Activated B cell treated with CpG ODN at 0.5 μM for 24 hours (primary cell): ENCODE results near the gene USPL1. TPM values are rescaled to one million over a fixed set of nuclear protein-coding genes. Genes with fewer than 3 reads are reported as not detected.

Experiments used
- ATAC-seq: fragments of 200-7000 bp; cut with Tn5 transposase; one replicate; pipeline ENCODE4 v1.10.0; 2021; ENCODE audit warnings: low read depth, mild to moderate bottlenecking, moderate library complexity
- CTCF ChIA-PET: fragments of 350-600 bp; sonication (Branson Sonifier 250); formaldehyde crosslinking; loops from one replicate; lab custom pipeline; 2021; ENCODE audit warnings: antibody characterized with exemption; lab: Charles Lee
- POLR2A ChIA-PET: fragments of 350-600 bp; sonication (Branson Sonifier 250); formaldehyde crosslinking; loops from one replicate; lab custom pipeline; 2021; ENCODE audit warnings: antibody characterized with exemption; lab: Charles Lee
- DNase-seq: peaks from one replicate; pipeline ENCODE4 v3.0.0; 2022
- H3K27ac Mint-ChIP-seq: one replicate; pipeline ENCODE4 v1.8.0; 2020; ENCODE audit warnings: mixed read lengths
- H3K27me3 Mint-ChIP-seq: one replicate; pipeline ENCODE4 v1.8.0; 2021; ENCODE audit warnings: mixed read lengths
- H3K36me3 Mint-ChIP-seq: one replicate; pipeline ENCODE4 v1.8.0; 2021; ENCODE audit warnings: low read depth, mixed read lengths
- H3K4me1 Mint-ChIP-seq: one replicate; pipeline ENCODE4 v1.8.0; 2021; ENCODE audit warnings: mixed read lengths
- H3K4me3 Mint-ChIP-seq: one replicate; pipeline ENCODE4 v1.8.0; 2020; ENCODE audit warnings: mild to moderate bottlenecking, mixed read lengths
- H3K9me3 Mint-ChIP-seq: one replicate; pipeline ENCODE4 v1.8.0; 2020; ENCODE audit warnings: mixed read lengths
- intact Hi-C: fragments of 100-400 bp; cut with micrococcal nuclease; formaldehyde crosslinking; loops from one replicate; pipeline ENCODE4 v1.15.1; 2024
- total RNA-seq: library from RNA; stranded (reverse); gene quantifications from 2 replicates; pipeline ENCODE4 v1.2.3, GENCODE V29; 2022
- TF ChIP-seq, protein P1 (sequence below): fragments of 200-600 bp; IDR thresholded peaks from one replicate; pipeline ENCODE4 v1.8.0; 2022; ENCODE audit warnings: antibody characterized with exemption, mild to moderate bottlenecking

The USPL1 gene
- total RNA-seq, 1 donor from 2014 or later = 33.6 TPM

DNA sequence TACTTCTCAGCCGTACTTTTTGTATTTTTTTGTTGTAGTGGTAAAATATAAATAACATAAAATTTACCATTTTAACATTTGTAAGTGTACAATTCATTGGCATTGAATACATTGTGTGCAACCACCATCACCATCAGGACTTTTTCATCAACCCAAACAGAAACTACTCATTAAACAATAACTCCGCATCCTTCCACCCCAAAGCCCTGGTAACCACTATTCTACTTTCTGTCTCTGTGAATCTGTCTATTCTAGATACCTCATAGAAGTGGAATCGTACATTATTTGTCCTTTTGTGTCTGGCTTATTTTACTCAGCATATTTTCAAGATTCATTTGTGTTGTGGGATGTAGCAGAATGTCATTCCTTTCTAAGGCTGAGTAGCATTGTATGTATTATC lies 38.5 kb downstream of the USPL1 start:
- TF ChIP-seq, protein P1, sequence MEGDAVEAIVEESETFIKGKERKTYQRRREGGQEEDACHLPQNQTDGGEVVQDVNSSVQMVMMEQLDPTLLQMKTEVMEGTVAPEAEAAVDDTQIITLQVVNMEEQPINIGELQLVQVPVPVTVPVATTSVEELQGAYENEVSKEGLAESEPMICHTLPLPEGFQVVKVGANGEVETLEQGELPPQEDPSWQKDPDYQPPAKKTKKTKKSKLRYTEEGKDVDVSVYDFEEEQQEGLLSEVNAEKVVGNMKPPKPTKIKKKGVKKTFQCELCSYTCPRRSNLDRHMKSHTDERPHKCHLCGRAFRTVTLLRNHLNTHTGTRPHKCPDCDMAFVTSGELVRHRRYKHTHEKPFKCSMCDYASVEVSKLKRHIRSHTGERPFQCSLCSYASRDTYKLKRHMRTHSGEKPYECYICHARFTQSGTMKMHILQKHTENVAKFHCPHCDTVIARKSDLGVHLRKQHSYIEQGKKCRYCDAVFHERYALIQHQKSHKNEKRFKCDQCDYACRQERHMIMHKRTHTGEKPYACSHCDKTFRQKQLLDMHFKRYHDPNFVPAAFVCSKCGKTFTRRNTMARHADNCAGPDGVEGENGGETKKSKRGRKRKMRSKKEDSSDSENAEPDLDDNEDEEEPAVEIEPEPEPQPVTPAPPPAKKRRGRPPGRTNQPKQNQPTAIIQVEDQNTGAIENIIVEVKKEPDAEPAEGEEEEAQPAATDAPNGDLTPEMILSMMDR = no peak
- ChIA-PET CTCF (no interaction called here), POLR2A (no interaction called here)
- no peak overlapping the region for H3K4me3 Mint-ChIP-seq
- intact Hi-C loops = no loop called here
- no peak for ATAC-seq
- H3K9me3 Mint-ChIP-seq = peaks cover 3% of the 10 kb centered on the region
- peaks cover 6% of the 10 kb centered on the region for H3K4me1 Mint-ChIP-seq
- no peak overlapping the region for H3K27ac Mint-ChIP-seq
- no peak for DNase-seq
- no peaks in the 10 kb centered on the region for H3K27me3 Mint-ChIP-seq
- H3K36me3 Mint-ChIP-seq = peaks cover 80% of the 10 kb centered on the region

DNA sequence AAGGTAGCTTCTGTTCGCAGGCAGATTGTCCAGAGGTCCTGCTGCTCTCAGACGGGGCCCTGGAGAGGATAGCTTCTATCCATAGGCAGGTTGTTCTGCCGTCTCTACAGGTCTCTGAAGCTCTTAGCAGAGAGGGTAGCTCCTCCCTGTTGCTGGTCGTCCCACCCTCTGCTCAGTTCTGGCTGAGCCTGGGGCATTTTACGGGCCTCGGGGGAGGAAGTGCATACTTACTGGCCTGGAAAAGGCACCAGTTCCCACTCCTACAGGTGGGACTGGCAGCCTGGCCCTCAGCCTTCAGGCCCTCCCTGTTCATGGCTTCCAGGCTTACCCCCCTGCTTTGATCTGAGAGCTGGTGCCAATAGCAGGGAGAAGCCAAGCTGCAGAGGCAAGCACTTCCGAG lies 42.3 kb downstream of the USPL1 start:
- H3K4me1 Mint-ChIP-seq = peaks cover 5% of the 10 kb centered on the region
- H3K36me3 Mint-ChIP-seq = peaks cover 46% of the 10 kb centered on the region
- ATAC-seq = no peak
- intact Hi-C loops = no loop called here
- peaks cover 4% of the 10 kb centered on the region for H3K9me3 Mint-ChIP-seq
- peak overlapping the region; percentile 53 for H3K4me3 Mint-ChIP-seq
- POLR2A ChIA-PET = interaction anchor here (0.5 to 1.5 kb wide), 5 partner anchors 16 to 196 kb away, joined by 3 to 8 read pairs (median 3); partner anchors contain the start of gene USPL1
- DNase-seq = no peak
- H3K27me3 Mint-ChIP-seq = no peaks in the 10 kb centered on the region
- CTCF ChIA-PET = interaction anchor here (1.0 kb wide), 1 partner anchor 44 kb away, joined by 3 read pairs; no protein-coding TSS in a partner anchor
- H3K27ac Mint-ChIP-seq = peak overlapping the region; percentile 84
- TF ChIP-seq, protein P1 = no peak

DNA sequence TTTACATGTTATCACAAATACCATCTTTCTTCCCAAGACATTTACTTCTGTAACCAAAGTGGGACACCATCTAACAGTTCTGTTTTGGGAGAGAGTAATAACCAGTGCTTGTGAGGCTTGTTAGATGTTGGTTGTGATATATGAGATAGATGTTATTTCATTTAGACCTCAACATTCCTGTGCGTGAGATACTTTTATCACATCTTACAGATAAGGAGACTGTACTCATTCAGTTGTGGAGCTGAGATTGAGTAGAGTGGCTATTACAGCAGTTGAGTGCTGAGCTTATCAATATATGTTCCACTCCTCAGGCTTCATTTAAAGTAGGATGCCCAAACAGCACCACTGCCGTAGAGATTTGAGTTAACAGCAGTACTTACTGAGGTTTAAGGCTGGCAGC lies 43.1 kb downstream of the USPL1 start:
- Mint-ChIP-seq H3K4me1 (peaks cover 5% of the 10 kb centered on the region), H3K27ac (peak overlapping the region; percentile 84), H3K4me3 (no peak overlapping the region), H3K36me3 (peaks cover 38% of the 10 kb centered on the region), H3K27me3 (no peaks in the 10 kb centered on the region), H3K9me3 (peaks cover 4% of the 10 kb centered on the region)
- POLR2A ChIA-PET = interaction anchor here (1.2 to 1.5 kb wide), 3 partner anchors 15 to 44 kb away, joined by 3 to 8 read pairs (median 6); partner anchors contain the start of gene USPL1
- ATAC-seq (no peak), DNase-seq (no peak)
- intact Hi-C loops = loop anchor here (1.0 kb wide), 1 partner anchor 12 kb away; no protein-coding TSS in a partner anchor
- TF ChIP-seq, protein P1 = no peak
- CTCF ChIA-PET = interaction anchor here (0.6 to 1.0 kb wide), 2 partner anchors 378 to 528 kb away, joined by 3 to 4 read pairs; no protein-coding TSS in a partner anchor

DNA sequence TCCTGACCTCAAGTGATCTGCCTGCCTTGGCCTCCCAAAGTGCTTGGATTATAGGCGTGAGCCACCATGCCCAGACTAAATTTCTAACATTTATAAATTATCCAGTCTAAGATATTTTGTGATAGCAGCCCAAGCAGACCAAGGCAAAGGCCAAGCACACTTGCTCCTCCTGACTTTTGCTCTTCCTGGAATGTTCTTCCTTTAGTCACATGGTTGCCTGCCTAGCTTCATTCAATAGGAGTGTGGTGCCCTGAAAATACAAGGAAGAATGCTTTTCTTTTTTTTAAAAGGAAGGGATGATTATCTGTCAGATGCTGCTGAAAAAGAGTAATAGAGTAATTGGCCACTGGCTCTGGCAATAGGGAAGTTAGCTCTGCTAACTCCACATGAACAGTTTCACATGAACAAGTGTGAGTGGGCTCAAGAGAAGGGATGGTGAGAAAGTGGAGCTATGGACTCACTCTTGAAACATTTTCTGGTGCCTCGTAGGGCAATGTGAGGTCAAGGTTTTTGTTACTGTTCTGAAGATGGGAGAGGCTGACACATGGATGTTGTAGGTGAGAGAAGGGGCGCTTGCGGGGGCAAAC lies 47.1 kb downstream of the USPL1 start:
- no peaks in the 10 kb centered on the region for H3K27me3 Mint-ChIP-seq
- DNase-seq (no peak), ATAC-seq (no peak)
- ChIA-PET POLR2A (interaction anchor here (0.5 to 1.4 kb wide), 3 partner anchors 46 to 71 kb away, joined by 3 to 7 read pairs (median 5); partner anchors contain the start of genes ALOX5AP and USPL1), CTCF (no interaction called here)
- H3K4me3 Mint-ChIP-seq = no peak overlapping the region
- H3K36me3 Mint-ChIP-seq = peaks cover under 1% of the 10 kb centered on the region
- H3K27ac Mint-ChIP-seq = no peak overlapping the region
- intact Hi-C loops = loop anchor here (1.0 kb wide), 1 partner anchor 9 kb away; no protein-coding TSS in a partner anchor
- peaks cover 6% of the 10 kb centered on the region for H3K4me1 Mint-ChIP-seq
- TF ChIP-seq, protein P1 = no peak
- H3K9me3 Mint-ChIP-seq = peaks cover 2% of the 10 kb centered on the region

DNA sequence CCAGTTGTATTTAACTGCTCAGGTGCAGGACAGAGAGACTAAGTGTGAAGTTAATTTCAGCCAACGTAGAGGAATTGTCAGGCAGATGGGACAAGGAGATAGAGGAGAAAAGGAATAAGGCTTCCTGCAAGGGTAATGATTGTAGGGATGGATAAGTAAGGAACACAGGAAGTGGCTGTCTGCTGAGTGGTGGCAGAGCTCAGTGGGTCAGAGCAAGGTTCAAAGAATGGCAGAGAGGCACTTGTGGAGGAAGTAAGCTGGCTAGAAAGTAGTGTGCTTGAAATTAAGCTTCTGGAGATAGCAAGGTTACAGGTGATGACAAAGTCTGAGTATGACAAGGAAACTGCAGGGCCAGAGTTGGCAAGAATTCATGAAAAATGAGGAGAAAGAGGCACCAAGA lies 47.9 kb downstream of the USPL1 start:
- no peak for DNase-seq
- no peak overlapping the region for H3K27ac Mint-ChIP-seq

More for the DNA sequence above, 47.9 kb downstream of the USPL1 start:
- intact Hi-C loops = loop anchor here (1.0 kb wide), 1 partner anchor 8 kb away; no protein-coding TSS in a partner anchor
- H3K4me3 Mint-ChIP-seq = no peak overlapping the region
- no peak for ATAC-seq
- TF ChIP-seq, protein P1 = no peak
- peaks cover 2% of the 10 kb centered on the region for H3K9me3 Mint-ChIP-seq
- H3K27me3 Mint-ChIP-seq = no peaks in the 10 kb centered on the region
- ChIA-PET POLR2A (interaction anchor here (0.6 to 1.4 kb wide), 4 partner anchors 47 to 818 kb away, joined by 3 to 7 read pairs (median 4); partner anchors contain the start of gene USPL1), CTCF (interaction anchor here (1.0 kb wide), 1 partner anchor 137 kb away, joined by 3 read pairs; no protein-coding TSS in a partner anchor)
- H3K36me3 Mint-ChIP-seq = no peaks in the 10 kb centered on the region
- H3K4me1 Mint-ChIP-seq = peaks cover 6% of the 10 kb centered on the region
